CD4-positive, alpha-beta T cell (primary cell): ENCODE data around the gene DYRK1B. TPM values are rescaled to one million over a fixed set of nuclear protein-coding genes. Genes with fewer than 3 reads are reported as not detected.

Experiments used
- ATAC-seq: fragments of 200-7000 bp; cut with Tn5 transposase; one replicate; pipeline ENCODE4 v1.10.0; 2022; ENCODE audit warnings: mild to moderate bottlenecking; ENCODE audit not compliant: poor library complexity
- CTCF ChIA-PET: fragments of 350-600 bp; sonication (Branson Sonifier 250); formaldehyde crosslinking; loops from one replicate; lab custom pipeline; 2021; ENCODE audit warnings: antibody characterized with exemption, inconsistent platforms; lab: Charles Lee
- POLR2A ChIA-PET: fragments of 350-600 bp; sonication (Branson Sonifier 250); formaldehyde crosslinking; loops from one replicate; lab custom pipeline; 2021; ENCODE audit warnings: antibody characterized with exemption, inconsistent platforms; lab: Charles Lee
- DNase-seq, 14 experiments: peaks; one replicate each; pipeline ENCODE4 v3.0.0-alpha.2; 2013 to 2020; ENCODE audit warnings: mixed read lengths in 2 of 14
- H3K27ac ChIP-seq, 2 donors: one replicate each; pipeline versions ENCODE4 v1.5.1 to v1.7.0; 2013; ENCODE audit warnings: low read length in 2 of 2, low read depth in 1 of 2, mild to moderate bottlenecking in 1 of 2
- H3K27me3 ChIP-seq, 2 experiments: 1 replicate in 1 of 2; 2 replicates in 1 of 2; pipeline versions ENCODE4 v1.6.1 to v1.7.0; 2013; ENCODE audit warnings: low read length in 2 of 2, control low read depth in 1 of 2, mild to moderate bottlenecking in 1 of 2, moderate library complexity in 1 of 2; ENCODE audit not compliant: insufficient read depth in 2 of 2, control insufficient read depth in 1 of 2
- H3K36me3 ChIP-seq: one replicate; pipeline ENCODE4 v1.6.1; 2013; ENCODE audit warnings: low read length, control low read depth; ENCODE audit not compliant: insufficient read depth
- H3K4me1 ChIP-seq: one replicate; pipeline ENCODE4 v1.6.1; 2013; ENCODE audit warnings: low read length, control low read depth; ENCODE audit not compliant: insufficient read depth
- H3K4me3 ChIP-seq: one replicate; pipeline ENCODE4 v1.5.1; 2013; ENCODE audit warnings: mild to moderate bottlenecking, low read length, moderate library complexity
- H3K9me3 ChIP-seq, 2 experiments: 1 replicate in 1 of 2; 2 replicates in 1 of 2; pipeline versions ENCODE4 v1.6.1 to v1.7.0; 2013; ENCODE audit warnings: low read length in 2 of 2, mild to moderate bottlenecking in 2 of 2, control low read depth in 1 of 2, moderate library complexity in 1 of 2; ENCODE audit not compliant: control insufficient read depth in 1 of 2, insufficient read depth in 1 of 2
- H3K27ac Mint-ChIP-seq: one replicate; pipeline ENCODE4 v1.8.0; 2020; ENCODE audit warnings: mixed read lengths
- H3K27me3 Mint-ChIP-seq: one replicate; pipeline ENCODE4 v1.8.0; 2021; ENCODE audit warnings: mixed read lengths
- H3K36me3 Mint-ChIP-seq: one replicate; pipeline ENCODE4 v1.8.0; 2021; ENCODE audit warnings: low read depth, mixed read lengths
- H3K4me1 Mint-ChIP-seq: one replicate; pipeline ENCODE4 v1.8.0; 2021; ENCODE audit warnings: low read depth, mixed read lengths
- H3K4me3 Mint-ChIP-seq: one replicate; pipeline ENCODE4 v1.8.0; 2020; ENCODE audit warnings: mild to moderate bottlenecking, mixed read lengths
- H3K9me3 Mint-ChIP-seq: one replicate; pipeline ENCODE4 v1.8.0; 2020; ENCODE audit warnings: mixed read lengths
- intact Hi-C, 2 experiments: fragments of 100-400 bp; cut with DNase I in 1 of 2; cut with micrococcal nuclease in 1 of 2; formaldehyde crosslinking; loops; one replicate each; pipeline versions ENCODE4 v1.15.1 to v1.9.0; 2023 to 2025; cut with DNase I, micrococcal nuclease
- total RNA-seq, 174 experiments: library from RNA in 2 of 174; stranded (reverse) in 2 of 174; gene quantifications; one replicate each; pipeline ENCODE4 v1.2.3 and lab custom pipeline; 2021 to 2026
- TF ChIP-seq, protein P1 (sequence below): fragments of 200-600 bp; IDR thresholded peaks from one replicate; pipeline ENCODE4 v1.8.0; 2022; ENCODE audit warnings: antibody characterized with exemption, mild to moderate bottlenecking

Gene DYRK1B
- total RNA-seq, 2 experiments from 2014 or later = 18.9 to 19.4 TPM

DNA sequence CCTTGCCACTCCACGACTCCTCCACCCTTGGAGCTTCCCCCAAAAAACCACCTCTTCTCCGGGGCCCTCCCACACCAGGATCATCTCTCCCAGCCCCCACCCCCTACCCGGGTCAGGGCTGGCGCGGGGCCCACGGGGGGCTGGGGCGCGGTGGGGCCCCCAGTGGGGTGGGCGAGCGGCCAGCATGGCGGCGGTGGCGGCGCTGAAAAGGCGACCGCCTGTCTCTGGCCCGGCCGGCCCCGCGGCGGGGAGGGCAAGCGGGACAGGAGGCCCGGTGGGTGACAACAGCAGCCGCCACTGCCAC, 850 bp downstream of the DYRK1B start:
- H3K4me1 Mint-ChIP-seq = peaks cover 20% of the 10 kb centered on the region
- H3K4me3 Mint-ChIP-seq = peak overlapping the region; percentile 75
- Histone ChIP-seq H3K4me3 (peak overlapping the region; percentile 88), H3K36me3 (peaks cover 68% of the 10 kb centered on the region), H3K9me3 (no peaks in the 10 kb centered on the region), H3K27me3 (no peaks in the 10 kb centered on the region), H3K4me1 (peaks cover 34% of the 10 kb centered on the region), H3K27ac (peak overlapping the region; percentile 96 to 99)
- ATAC-seq (no peak), DNase-seq (no peak)
- H3K27ac Mint-ChIP-seq = peak overlapping the region; percentile 68
- intact Hi-C loops = loop anchor here (1.0 to 10.0 kb wide), 4 partner anchors 9 to 592 kb away; partner anchors contain the start of genes PSMC4 (in 1 of the 2), RPS16 (in 1 of the 2) and SERTAD1 (in 1 of the 2)
- ChIA-PET POLR2A (interaction anchor here (0.9 to 1.7 kb wide), 14 partner anchors 8 to 1431 kb away, joined by 3 to 44 read pairs (median 6); partner anchors contain the start of genes AKT2, FBL, GMFG and HNRNPUL1), CTCF (interaction anchor here (1.4 kb wide), 1 partner anchor 11 kb away, joined by 8 read pairs; no protein-coding TSS in a partner anchor)
- no peaks in the 10 kb centered on the region for H3K9me3 Mint-ChIP-seq
- H3K36me3 Mint-ChIP-seq = peaks cover 72% of the 10 kb centered on the region
- TF ChIP-seq, protein P1, sequence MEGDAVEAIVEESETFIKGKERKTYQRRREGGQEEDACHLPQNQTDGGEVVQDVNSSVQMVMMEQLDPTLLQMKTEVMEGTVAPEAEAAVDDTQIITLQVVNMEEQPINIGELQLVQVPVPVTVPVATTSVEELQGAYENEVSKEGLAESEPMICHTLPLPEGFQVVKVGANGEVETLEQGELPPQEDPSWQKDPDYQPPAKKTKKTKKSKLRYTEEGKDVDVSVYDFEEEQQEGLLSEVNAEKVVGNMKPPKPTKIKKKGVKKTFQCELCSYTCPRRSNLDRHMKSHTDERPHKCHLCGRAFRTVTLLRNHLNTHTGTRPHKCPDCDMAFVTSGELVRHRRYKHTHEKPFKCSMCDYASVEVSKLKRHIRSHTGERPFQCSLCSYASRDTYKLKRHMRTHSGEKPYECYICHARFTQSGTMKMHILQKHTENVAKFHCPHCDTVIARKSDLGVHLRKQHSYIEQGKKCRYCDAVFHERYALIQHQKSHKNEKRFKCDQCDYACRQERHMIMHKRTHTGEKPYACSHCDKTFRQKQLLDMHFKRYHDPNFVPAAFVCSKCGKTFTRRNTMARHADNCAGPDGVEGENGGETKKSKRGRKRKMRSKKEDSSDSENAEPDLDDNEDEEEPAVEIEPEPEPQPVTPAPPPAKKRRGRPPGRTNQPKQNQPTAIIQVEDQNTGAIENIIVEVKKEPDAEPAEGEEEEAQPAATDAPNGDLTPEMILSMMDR = no peak
- no peaks in the 10 kb centered on the region for H3K27me3 Mint-ChIP-seq

- Histone ChIP-seq H3K27ac (peak overlapping the region; percentile 58 to 96), H3K27me3 (no peaks in the 10 kb centered on the region), H3K4me3 (peak overlapping the region; percentile 88), H3K36me3 (peaks cover 68% of the 10 kb centered on the region), H3K9me3 (no peaks in the 10 kb centered on the region), H3K4me1 (peaks cover 40% of the 10 kb centered on the region)
- Mint-ChIP-seq H3K9me3 (no peaks in the 10 kb centered on the region), H3K27me3 (no peaks in the 10 kb centered on the region), H3K4me1 (peaks cover 20% of the 10 kb centered on the region), H3K36me3 (peaks cover 72% of the 10 kb centered on the region), H3K27ac (peak overlapping the region; percentile 68), H3K4me3 (peak overlapping the region; percentile 75)
- DNase-seq (peak in 2 of 14 experiments; percentile 62 to 68), ATAC-seq (no peak)
- TF ChIP-seq, protein P1 = no peak
- ChIA-PET CTCF (no interaction called here), POLR2A (interaction anchor here (1.2 to 1.5 kb wide), 4 partner anchors 10 to 1431 kb away, joined by 3 to 6 read pairs (median 4); partner anchors contain the start of genes GMFG and HNRNPUL1)
- intact Hi-C loops = loop anchor here (1.0 to 10.0 kb wide), 4 partner anchors 8 to 592 kb away; partner anchors contain the start of genes PSMC4 (in 1 of the 2), RPS16 (in 1 of the 2) and SERTAD1 (in 1 of the 2)
Measured at GRCh38 chr19:39832341-39833083, 1.4 kb downstream of the DYRK1B start.

GRCh38 chr19:39831679-39832078, 2.3 kb downstream of the DYRK1B start:
- H3K27me3 Mint-ChIP-seq = no peaks in the 10 kb centered on the region
- H3K27ac Mint-ChIP-seq = no peak overlapping the region
- DNase-seq = no peak
- Histone ChIP-seq H3K27me3 (no peaks in the 10 kb centered on the region), H3K36me3 (peaks cover 66% of the 10 kb centered on the region), H3K27ac (peak overlapping the region in 1 of 2 donors; percentile 58), H3K4me1 (peaks cover 42% of the 10 kb centered on the region), H3K9me3 (no peaks in the 10 kb centered on the region), H3K4me3 (no peak overlapping the region)
- peaks cover 65% of the 10 kb centered on the region for H3K36me3 Mint-ChIP-seq
- POLR2A ChIA-PET = no interaction called here
- H3K4me3 Mint-ChIP-seq = peak overlapping the region; percentile 75
- no peak for ATAC-seq
- no peaks in the 10 kb centered on the region for H3K9me3 Mint-ChIP-seq
- intact Hi-C loops = loop anchor here in 1 of 2 experiments (5.0 to 10.0 kb wide), 3 partner anchors 141 to 593 kb away; partner anchors contain the start of genes PSMC4, RPS16 and SERTAD1
- peaks cover 20% of the 10 kb centered on the region for H3K4me1 Mint-ChIP-seq
- CTCF ChIA-PET = no interaction called here
- TF ChIP-seq, protein P1 = no peak
